ENCODE measurements around the gene PPP2R2C.

DNA sequence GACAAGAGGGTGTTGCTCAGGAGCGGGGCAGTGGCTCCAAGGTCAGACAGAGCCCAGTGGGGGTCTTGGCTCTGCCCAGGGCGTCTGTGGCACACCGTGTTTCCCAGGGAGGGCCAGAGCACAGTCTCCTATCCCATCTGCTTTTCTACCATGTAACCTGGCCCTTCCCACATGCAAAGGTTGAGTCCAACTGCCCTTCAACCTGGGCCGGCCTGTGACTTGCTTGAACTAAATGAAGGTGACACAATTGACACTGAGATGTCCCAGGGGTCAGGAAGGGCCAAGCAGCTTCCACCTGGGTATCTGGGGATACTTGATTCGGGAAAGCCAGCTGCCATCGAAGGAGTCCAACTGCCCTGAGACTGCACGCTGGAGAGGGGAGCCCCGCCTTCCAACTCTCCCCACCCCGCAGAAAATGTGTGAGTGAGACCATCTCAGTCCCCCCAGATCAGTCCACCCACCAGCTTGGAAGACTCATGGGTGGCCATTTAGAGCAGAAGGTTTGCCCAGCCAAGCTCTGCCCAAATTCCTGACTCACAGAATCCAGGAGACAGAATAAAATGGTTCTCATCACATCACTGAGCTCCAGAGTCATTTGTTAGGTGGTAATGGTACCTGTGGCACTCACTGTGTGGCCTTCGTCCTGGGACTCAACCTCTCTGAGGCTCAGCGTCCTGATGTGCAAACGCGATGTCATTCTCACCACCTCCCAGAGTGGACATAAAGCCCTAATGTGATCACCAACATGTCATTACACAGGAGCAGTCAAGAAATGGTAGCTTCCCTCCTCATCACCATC is 18.1 kb downstream of the PPP2R2C start:
- TF ChIP-seq POLR2A (IDR thresholded peaks at IDR 0.05; ENCODE audit: low read depth), result no peak
- TF ChIP-seq, protein P1, sequence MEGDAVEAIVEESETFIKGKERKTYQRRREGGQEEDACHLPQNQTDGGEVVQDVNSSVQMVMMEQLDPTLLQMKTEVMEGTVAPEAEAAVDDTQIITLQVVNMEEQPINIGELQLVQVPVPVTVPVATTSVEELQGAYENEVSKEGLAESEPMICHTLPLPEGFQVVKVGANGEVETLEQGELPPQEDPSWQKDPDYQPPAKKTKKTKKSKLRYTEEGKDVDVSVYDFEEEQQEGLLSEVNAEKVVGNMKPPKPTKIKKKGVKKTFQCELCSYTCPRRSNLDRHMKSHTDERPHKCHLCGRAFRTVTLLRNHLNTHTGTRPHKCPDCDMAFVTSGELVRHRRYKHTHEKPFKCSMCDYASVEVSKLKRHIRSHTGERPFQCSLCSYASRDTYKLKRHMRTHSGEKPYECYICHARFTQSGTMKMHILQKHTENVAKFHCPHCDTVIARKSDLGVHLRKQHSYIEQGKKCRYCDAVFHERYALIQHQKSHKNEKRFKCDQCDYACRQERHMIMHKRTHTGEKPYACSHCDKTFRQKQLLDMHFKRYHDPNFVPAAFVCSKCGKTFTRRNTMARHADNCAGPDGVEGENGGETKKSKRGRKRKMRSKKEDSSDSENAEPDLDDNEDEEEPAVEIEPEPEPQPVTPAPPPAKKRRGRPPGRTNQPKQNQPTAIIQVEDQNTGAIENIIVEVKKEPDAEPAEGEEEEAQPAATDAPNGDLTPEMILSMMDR (IDR thresholded peaks at IDR 0.05), result no peak
- no peak for TF ChIP-seq POLR2AphosphoS5 (IDR thresholded peaks at IDR 0.05)
- TF ChIP-seq EP300 (IDR thresholded peaks at IDR 0.05), result no peak
